Mesendoderm (in vitro differentiated cells): ENCODE measurements around the gene TBC1D21.
A peak's percentile ranks its signal among the peaks of the same experiment; 100 is the strongest.

Experiments
- DNase-seq: peaks from one replicate; pipeline ENCODE4 v3.0.0; 2013
- H2AK5ac ChIP-seq: 2 replicates; pipeline ENCODE4 v1.6.1; 2013; ENCODE audit warnings: low read length, inconsistent platforms
- H2BK120ac ChIP-seq: 2 replicates; pipeline ENCODE4 v1.6.1; 2013; ENCODE audit warnings: low read depth, mild to moderate bottlenecking, low read length, moderate library complexity, mixed read lengths
- H2BK15ac ChIP-seq: replicated peaks from 2 replicates; pipeline ENCODE4 v1.6.1; 2013; ENCODE audit warnings: low read depth, mild to moderate bottlenecking, moderate library complexity
- H2BK5ac ChIP-seq: 2 replicates; pipeline ENCODE4 v1.6.1; 2013; ENCODE audit warnings: low read length, inconsistent platforms
- H3K18ac ChIP-seq: 2 replicates; pipeline ENCODE4 v1.6.1; 2013; ENCODE audit warnings: mild to moderate bottlenecking, low read length, mixed read lengths
- H3K23ac ChIP-seq: one replicate; pipeline ENCODE4 v1.6.1; 2013; ENCODE audit warnings: low read length
- H3K27ac ChIP-seq: 2 replicates; pipeline ENCODE4 v1.5.1; 2013; ENCODE audit warnings: low read depth, mild to moderate bottlenecking, inconsistent platforms, low read length, moderate library complexity
- H3K27me3 ChIP-seq: 2 replicates; pipeline ENCODE4 v1.6.1; 2013; ENCODE audit warnings: low read length, control low read depth, mild to moderate bottlenecking, inconsistent platforms; ENCODE audit not compliant: insufficient read depth, poor library complexity
- H3K36me3 ChIP-seq: 2 replicates; pipeline ENCODE4 v1.6.1; 2013; ENCODE audit warnings: low read length, inconsistent platforms; ENCODE audit not compliant: control insufficient read depth, insufficient read depth
- H3K4ac ChIP-seq: one replicate; pipeline ENCODE4 v1.6.1; 2013; ENCODE audit warnings: low read depth, mild to moderate bottlenecking, low read length, moderate library complexity
- H3K4me1 ChIP-seq: 2 replicates; pipeline ENCODE4 v1.6.1; 2013; ENCODE audit warnings: low read depth, low read length, inconsistent platforms; ENCODE audit not compliant: control insufficient read depth
- H3K4me2 ChIP-seq: 2 replicates; pipeline ENCODE4 v1.6.1; 2013; ENCODE audit warnings: low read length
- H3K4me3 ChIP-seq: 2 replicates; pipeline ENCODE4 v1.5.1; 2013; ENCODE audit warnings: mild to moderate bottlenecking, low read length
- H3K56ac ChIP-seq: one replicate; pipeline ENCODE4 v1.6.1; 2013; ENCODE audit warnings: low read length
- H3K79me1 ChIP-seq: 2 replicates; pipeline ENCODE4 v1.6.1; 2013; ENCODE audit warnings: low read length, inconsistent platforms
- H3K79me2 ChIP-seq: 2 replicates; pipeline ENCODE4 v1.6.1; 2013; ENCODE audit warnings: mild to moderate bottlenecking, low read length; ENCODE audit not compliant: control insufficient read depth, insufficient read depth
- H3K9ac ChIP-seq: 2 replicates; pipeline ENCODE4 v1.6.1; 2013; ENCODE audit warnings: low read length, inconsistent platforms
- H4K5ac ChIP-seq: one replicate; pipeline ENCODE4 v1.6.1; 2013; ENCODE audit warnings: low read length
- H4K8ac ChIP-seq: one replicate; pipeline ENCODE4 v1.6.1; 2013; ENCODE audit warnings: low read depth, mild to moderate bottlenecking, control low read depth, low read length, moderate library complexity
- WGBS: extraction: QIAGEN DNeasy Blood & Tissue Kit; methylation state at CpG from one replicate; pipeline ENCODE4 v1.1.7; 2013; ENCODE audit warnings: low lambda C conversion rate, missing lambda C conversion rate; ENCODE audit not compliant: insufficient coverage; ENCODE audit errors: extremely low coverage; 5-methylcytosine and 5-hydroxymethylcytosine counted together

Gene TBC1D21

GRCh38 chr15:73901126-73901810, 27.9 kb downstream of the TBC1D21 start:
- H4K5ac ChIP-seq = no peak overlapping the region

GRCh38 chr15:73902121-73903020, 29.0 kb downstream of the TBC1D21 start:
- Histone ChIP-seq H3K27ac (no peak overlapping the region), H2AK5ac (no peak overlapping the region), H3K56ac (no peak overlapping the region), H3K79me1 (no peaks in the 10 kb centered on the region), H3K4me2 (no peak overlapping the region), H3K4me3 (no peak overlapping the region), H2BK15ac (no peak overlapping the region), H3K79me2 (no peaks in the 10 kb centered on the region), H2BK120ac (no peak overlapping the region), H3K23ac (no peak overlapping the region), H3K9ac (no peak overlapping the region), H3K4ac (no peak overlapping the region), H3K36me3 (no peaks in the 10 kb centered on the region), H4K5ac (no peak overlapping the region), H3K27me3 (no peaks in the 10 kb centered on the region), H4K8ac (no peak overlapping the region), H2BK5ac (no peak overlapping the region), H3K18ac (no peak overlapping the region), H3K4me1 (no peaks in the 10 kb centered on the region)
- no CpG with 5 or more reads among the region's 11 CpGs for WGBS
- DNase-seq = peak; percentile 74

More at GRCh38 chr15:73901126-73901810, 27.9 kb downstream of the TBC1D21 start:
- Histone ChIP-seq H3K4me2 (no peak overlapping the region), H3K4ac (no peak overlapping the region), H3K36me3 (no peaks in the 10 kb centered on the region), H2BK15ac (no peak overlapping the region), H3K27me3 (no peaks in the 10 kb centered on the region), H3K9ac (no peak overlapping the region), H2BK5ac (no peak overlapping the region), H3K4me3 (no peak overlapping the region), H3K79me2 (no peaks in the 10 kb centered on the region), H3K23ac (no peak overlapping the region), H2AK5ac (no peak overlapping the region), H4K8ac (no peak overlapping the region), H3K4me1 (no peaks in the 10 kb centered on the region), H3K27ac (no peak overlapping the region), H3K79me1 (no peaks in the 10 kb centered on the region), H3K56ac (no peak overlapping the region), H3K18ac (no peak overlapping the region), H2BK120ac (no peak overlapping the region)
- no CpG with 5 or more reads among the region's 7 CpGs for WGBS
- no peak for DNase-seq

GRCh38 chr15:73904026-73904815, 30.9 kb downstream of the TBC1D21 start:
- no peak for DNase-seq
- Histone ChIP-seq H3K4me1 (no peaks in the 10 kb centered on the region), H3K79me1 (no peaks in the 10 kb centered on the region), H2AK5ac (no peak overlapping the region), H3K9ac (no peak overlapping the region), H3K23ac (no peak overlapping the region), H3K18ac (no peak overlapping the region), H3K79me2 (no peaks in the 10 kb centered on the region), H4K5ac (no peak overlapping the region), H3K4ac (no peak overlapping the region), H4K8ac (no peak overlapping the region), H3K27me3 (no peaks in the 10 kb centered on the region), H2BK5ac (no peak overlapping the region), H3K4me3 (no peak overlapping the region), H3K27ac (no peak overlapping the region), H2BK120ac (no peak overlapping the region), H3K36me3 (no peaks in the 10 kb centered on the region), H3K56ac (no peak overlapping the region), H3K4me2 (no peak overlapping the region), H2BK15ac (no peak overlapping the region)
- WGBS = no CpG with 5 or more reads among the region's 9 CpGs

GRCh38 chr15:73905225-73905827, 32.0 kb downstream of the TBC1D21 start:
- WGBS = no CpG with 5 or more reads among the region's 3 CpGs
- no peak overlapping the region for H2BK15ac ChIP-seq
- H4K8ac ChIP-seq = no peak overlapping the region

GRCh38 chr15:73906346-73907034, 33.1 kb downstream of the TBC1D21 start:
- H2BK15ac ChIP-seq = no peak overlapping the region
- no peaks in the 10 kb centered on the region for H3K79me2 ChIP-seq
- no peak overlapping the region for H3K27ac ChIP-seq
- no peak overlapping the region for H3K18ac ChIP-seq
- H3K4me3 ChIP-seq = no peak overlapping the region
- no peak overlapping the region for H2AK5ac ChIP-seq
- H3K56ac ChIP-seq = no peak overlapping the region
- H3K4ac ChIP-seq = no peak overlapping the region
- no peak overlapping the region for H2BK5ac ChIP-seq
- no peak overlapping the region for H2BK120ac ChIP-seq
- no peak overlapping the region for H4K5ac ChIP-seq
- no peak overlapping the region for H3K23ac ChIP-seq
- no peak overlapping the region for H4K8ac ChIP-seq
- no peaks in the 10 kb centered on the region for H3K27me3 ChIP-seq
- no peaks in the 10 kb centered on the region for H3K36me3 ChIP-seq
- no peaks in the 10 kb centered on the region for H3K79me1 ChIP-seq
- DNase-seq = no peak
- no CpG with 5 or more reads among the region's 4 CpGs for WGBS
- no peak overlapping the region for H3K9ac ChIP-seq
- H3K4me2 ChIP-seq = no peak overlapping the region
- H3K4me1 ChIP-seq = no peaks in the 10 kb centered on the region

More at GRCh38 chr15:73905225-73905827, 32.0 kb downstream of the TBC1D21 start:
- no peak overlapping the region for H4K5ac ChIP-seq
- no peak for DNase-seq
- H2BK120ac ChIP-seq = no peak overlapping the region
- H3K18ac ChIP-seq = no peak overlapping the region
- H3K79me1 ChIP-seq = no peaks in the 10 kb centered on the region
- no peak overlapping the region for H3K9ac ChIP-seq
- H3K27ac ChIP-seq = no peak overlapping the region
- H2AK5ac ChIP-seq = no peak overlapping the region
- no peak overlapping the region for H3K56ac ChIP-seq
- no peak overlapping the region for H3K4ac ChIP-seq
- no peaks in the 10 kb centered on the region for H3K36me3 ChIP-seq
- no peaks in the 10 kb centered on the region for H3K27me3 ChIP-seq
- no peak overlapping the region for H3K23ac ChIP-seq
- H3K4me3 ChIP-seq = no peak overlapping the region
- no peak overlapping the region for H3K4me2 ChIP-seq
- H3K4me1 ChIP-seq = no peaks in the 10 kb centered on the region
- no peaks in the 10 kb centered on the region for H3K79me2 ChIP-seq
- no peak overlapping the region for H2BK5ac ChIP-seq
